IPS-15b (cell line): ENCODE results near the gene MRTFA.

Experiments
- H3K27me3 ChIP-seq: one replicate; pipeline ENCODE4 v1.6.1; 2013; ENCODE audit warnings: low read length; ENCODE audit not compliant: control insufficient read depth, insufficient read depth
- H3K36me3 ChIP-seq: one replicate; pipeline ENCODE4 v1.6.1; 2013; ENCODE audit warnings: low read length; ENCODE audit not compliant: control insufficient read depth, insufficient read depth
- H3K4me1 ChIP-seq: one replicate; pipeline ENCODE4 v1.6.1; 2013; ENCODE audit warnings: mild to moderate bottlenecking, low read length; ENCODE audit not compliant: control insufficient read depth, insufficient read depth
- H3K4me3 ChIP-seq: one replicate; pipeline ENCODE4 v1.5.1; 2013; ENCODE audit warnings: low read depth, low read length
- H3K9ac ChIP-seq: one replicate; pipeline ENCODE4 v1.6.1; 2013; ENCODE audit warnings: low read depth, mild to moderate bottlenecking, low read length
- H3K9me3 ChIP-seq: one replicate; pipeline ENCODE4 v1.6.1; 2013; ENCODE audit warnings: mild to moderate bottlenecking, low read length; ENCODE audit not compliant: control insufficient read depth, insufficient read depth

MRTFA gene

DNA sequence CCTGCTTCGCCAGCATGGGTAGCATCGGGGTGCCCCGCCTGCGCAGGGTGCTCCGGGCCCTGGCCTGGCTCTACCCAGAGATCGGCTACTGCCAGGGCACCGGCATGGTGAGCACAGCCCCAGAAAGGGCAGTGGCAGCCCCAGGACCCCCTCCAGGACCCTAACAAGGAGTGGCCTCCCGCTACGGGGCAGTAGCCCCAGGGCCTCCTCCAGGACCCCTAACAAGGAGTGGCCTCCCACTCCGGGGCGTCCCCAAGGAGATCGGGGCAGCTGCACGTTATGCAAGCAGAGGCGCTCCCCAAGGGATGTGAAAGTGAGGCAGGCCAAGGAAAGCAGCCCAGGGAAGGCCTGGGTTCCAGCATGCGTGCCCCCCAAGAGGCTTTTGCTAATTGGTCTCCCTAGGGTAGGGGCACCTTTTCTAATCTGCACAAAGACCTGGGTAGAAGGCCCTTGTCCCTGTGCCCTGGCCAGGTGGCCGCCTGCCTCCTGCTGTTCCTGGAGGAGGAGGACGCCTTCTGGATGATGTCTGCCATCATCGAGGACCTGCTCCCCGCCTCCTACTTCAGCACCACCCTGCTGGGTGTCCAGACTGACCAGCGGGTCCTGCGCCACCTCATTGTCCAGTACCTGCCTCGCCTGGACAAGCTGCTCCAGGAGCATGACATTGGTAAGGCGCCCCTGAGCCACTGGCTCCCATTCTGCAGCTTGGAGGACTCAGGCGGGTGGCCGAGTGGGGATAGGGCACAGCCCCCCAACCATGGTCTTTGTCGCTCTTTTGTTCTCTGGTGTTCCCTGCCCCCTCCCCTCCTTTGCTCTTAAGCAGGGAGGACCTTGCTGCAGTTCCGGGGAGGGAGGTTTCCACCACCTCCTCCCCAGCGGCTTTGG lies 231.1 kb downstream of the MRTFA start:
- Histone ChIP-seq H3K4me3 (no peak overlapping the region), H3K9ac (no peak overlapping the region), H3K4me1 (no peaks in the 10 kb centered on the region), H3K27me3 (no peaks in the 10 kb centered on the region), H3K36me3 (peaks cover 56% of the 10 kb centered on the region), H3K9me3 (no peaks in the 10 kb centered on the region)

DNA sequence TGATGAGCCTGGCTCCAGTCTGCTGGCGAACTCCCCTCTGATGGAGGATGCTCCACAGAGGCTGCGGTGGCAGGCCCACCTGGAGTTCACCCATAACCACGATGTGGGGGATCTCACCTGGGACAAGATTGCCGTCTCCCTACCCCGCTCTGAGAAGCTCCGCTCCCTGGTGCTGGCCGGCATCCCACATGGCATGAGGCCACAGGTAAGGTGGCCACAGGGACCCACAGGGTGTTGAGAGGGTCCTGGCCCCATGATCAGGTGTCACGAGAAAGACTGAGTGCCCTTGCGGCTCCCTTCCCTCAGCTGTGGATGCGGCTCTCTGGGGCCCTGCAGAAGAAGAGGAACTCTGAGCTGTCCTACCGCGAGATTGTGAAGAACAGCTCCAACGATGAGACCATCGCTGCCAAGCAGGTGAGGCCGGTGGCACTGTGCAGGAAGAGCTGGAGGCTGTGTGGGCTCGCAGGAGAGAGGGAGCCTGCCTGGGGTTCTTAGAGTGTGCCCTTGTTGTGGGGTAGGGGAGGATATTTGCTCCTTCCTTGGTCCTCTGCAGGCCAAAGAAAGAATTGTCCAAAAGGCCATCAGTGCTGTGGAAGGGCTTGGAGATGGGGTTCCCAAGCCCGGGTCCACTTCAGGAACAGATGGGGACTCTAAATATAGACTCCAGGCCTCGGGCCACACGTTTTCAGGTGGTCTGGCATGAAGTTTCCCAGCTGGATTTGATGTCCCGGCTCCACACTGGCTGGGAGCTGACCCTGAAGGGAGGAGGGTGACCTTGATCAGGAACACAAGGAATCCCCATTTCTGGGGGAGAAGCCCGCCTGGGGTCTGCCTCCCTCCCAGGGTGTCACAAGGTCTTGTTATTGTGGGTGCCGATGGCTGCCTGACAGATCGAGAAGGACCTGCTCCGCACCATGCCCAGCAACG lies 232.0 kb downstream of the MRTFA start:
- peaks cover 47% of the 10 kb centered on the region for H3K36me3 ChIP-seq
- no peaks in the 10 kb centered on the region for H3K9me3 ChIP-seq
- H3K27me3 ChIP-seq: no peaks in the 10 kb centered on the region

DNA sequence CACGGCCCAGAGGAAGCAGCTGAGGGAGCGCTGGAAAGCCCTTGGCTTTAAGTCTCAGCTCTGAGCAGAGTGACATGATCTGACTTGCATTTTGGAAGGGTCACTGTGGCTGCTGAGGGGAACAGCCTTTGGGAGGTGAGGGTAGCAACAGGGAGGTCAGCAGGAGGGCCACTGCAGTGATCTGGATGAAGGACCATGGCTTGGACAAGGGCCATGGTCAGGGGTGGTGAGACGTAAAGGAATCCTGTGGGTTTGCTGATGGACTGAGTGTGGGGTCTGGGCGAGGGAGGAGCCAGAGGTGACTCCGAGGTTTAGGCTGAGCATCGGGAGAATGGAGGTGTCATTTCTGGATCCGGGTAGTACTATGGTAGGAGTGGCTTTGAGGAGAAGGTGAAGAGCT lies 232.9 kb downstream of the MRTFA start:
- Histone ChIP-seq H3K4me1 (no peaks in the 10 kb centered on the region), H3K4me3 (no peak overlapping the region), H3K27me3 (no peaks in the 10 kb centered on the region), H3K9me3 (no peaks in the 10 kb centered on the region), H3K9ac (no peak overlapping the region), H3K36me3 (peaks cover 41% of the 10 kb centered on the region)

More for the DNA sequence above, 232.0 kb downstream of the MRTFA start:
- no peak overlapping the region for H3K9ac ChIP-seq
- H3K4me1 ChIP-seq: no peaks in the 10 kb centered on the region
- no peak overlapping the region for H3K4me3 ChIP-seq

DNA sequence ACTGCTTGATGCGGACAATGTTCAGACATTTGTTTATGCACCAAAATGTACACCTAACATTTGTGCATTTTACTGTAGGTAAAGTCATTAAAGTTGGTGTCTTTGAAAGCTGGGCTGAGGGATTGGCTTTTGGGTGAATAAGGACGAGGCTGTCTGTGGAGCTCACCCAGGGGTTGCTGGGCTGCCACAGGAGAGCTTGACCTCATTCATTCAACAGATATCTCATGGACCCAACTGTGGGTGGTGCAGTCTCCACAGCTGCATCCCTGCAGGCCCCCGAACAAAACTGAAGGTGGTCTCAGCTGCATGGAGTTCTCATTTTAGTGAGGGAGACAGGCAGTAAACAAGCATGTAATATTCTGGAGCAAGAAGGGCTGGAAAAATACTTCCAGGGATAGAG lies 233.4 kb downstream of the MRTFA start:
- Histone ChIP-seq H3K36me3 (peaks cover 35% of the 10 kb centered on the region), H3K27me3 (no peaks in the 10 kb centered on the region), H3K4me1 (no peaks in the 10 kb centered on the region), H3K4me3 (no peak overlapping the region), H3K9ac (no peak overlapping the region), H3K9me3 (no peaks in the 10 kb centered on the region)

DNA sequence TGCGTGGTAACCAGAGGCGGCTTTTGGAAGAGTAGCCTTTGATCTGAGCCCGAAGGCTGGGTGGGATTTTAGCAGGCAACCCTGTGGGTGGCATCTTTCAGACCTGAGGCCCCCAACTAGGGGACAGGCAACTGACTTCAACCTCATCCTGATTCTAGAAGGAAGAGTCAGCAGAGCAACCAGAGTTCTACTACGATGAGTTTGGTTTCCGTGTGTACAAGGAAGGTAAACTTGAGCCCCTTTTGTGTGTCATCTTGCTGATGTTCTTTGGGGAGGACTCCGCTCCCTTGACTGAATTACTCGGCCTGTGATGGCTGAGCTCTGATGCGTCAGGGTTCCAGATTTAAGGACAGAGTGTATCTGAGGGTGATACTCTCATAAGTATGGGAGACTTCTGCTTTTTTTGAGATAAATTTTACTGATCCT lies 234.5 kb downstream of the MRTFA start:
- Histone ChIP-seq H3K4me1 (peaks cover 2% of the 10 kb centered on the region), H3K9ac (no peak overlapping the region), H3K4me3 (no peak overlapping the region), H3K36me3 (peaks cover 27% of the 10 kb centered on the region), H3K9me3 (no peaks in the 10 kb centered on the region), H3K27me3 (no peaks in the 10 kb centered on the region)

DNA sequence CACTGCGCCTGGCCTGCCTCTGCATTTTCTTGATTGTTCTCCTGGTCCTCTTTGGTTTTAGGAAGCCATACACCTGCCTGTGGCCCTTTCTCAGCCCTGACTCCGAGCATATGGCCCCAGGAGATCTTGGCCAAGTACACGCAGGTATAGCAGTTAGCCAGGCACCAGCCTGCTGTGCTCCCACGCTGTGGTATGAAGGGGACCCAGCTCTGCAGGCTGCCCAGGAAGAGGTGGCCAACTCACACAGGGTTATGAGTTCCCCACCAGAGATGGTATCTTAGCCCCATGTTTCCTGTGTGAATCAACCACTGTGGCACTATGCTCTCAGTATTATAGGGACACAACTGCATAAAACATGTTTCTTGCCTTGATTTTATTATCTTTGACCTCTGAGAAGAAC lies 235.0 kb downstream of the MRTFA start:
- Histone ChIP-seq H3K4me3 (no peak overlapping the region), H3K9ac (no peak overlapping the region), H3K27me3 (no peaks in the 10 kb centered on the region), H3K4me1 (peaks cover 2% of the 10 kb centered on the region), H3K9me3 (no peaks in the 10 kb centered on the region), H3K36me3 (peaks cover 22% of the 10 kb centered on the region)

DNA sequence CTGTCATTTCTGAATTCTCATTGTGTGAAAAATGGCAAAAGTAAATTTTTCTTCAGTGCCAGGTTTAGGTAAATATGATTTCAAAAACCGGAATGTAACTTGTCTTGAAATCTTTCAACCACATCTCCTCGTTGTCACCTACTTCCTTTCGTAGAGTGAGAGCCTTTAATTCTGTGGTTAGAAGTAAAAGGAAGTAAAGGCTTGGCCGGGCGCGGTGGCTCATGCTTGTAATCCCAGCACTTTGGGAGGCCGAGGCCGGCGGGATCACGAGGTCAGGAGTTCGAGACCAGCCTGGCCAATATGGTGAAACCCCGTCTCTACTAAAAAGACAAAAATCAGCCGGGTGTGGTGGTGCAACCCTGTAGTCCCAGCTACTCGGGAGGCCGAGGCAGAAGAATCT lies 236.4 kb downstream of the MRTFA start:
- no peak overlapping the region for H3K9ac ChIP-seq

DNA sequence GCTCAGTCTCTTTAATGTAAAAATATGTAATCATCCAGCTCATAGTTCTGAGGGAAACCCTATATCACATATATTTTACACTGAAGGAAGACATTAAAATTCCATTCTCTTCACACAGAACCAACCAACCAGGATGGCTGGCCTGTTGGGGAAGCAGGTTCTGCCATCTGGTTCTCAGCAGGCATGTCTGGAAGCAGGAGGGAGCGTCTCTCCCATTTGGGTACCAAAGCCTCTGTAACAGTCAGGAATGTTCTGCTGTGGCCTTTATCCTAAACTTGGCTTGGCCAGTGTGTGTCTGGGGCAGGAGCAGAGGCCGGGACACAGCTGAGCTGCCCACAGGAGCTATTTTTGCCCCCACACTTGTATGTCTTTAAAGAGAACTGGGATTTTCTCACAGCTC lies 236.9 kb downstream of the MRTFA start:
- peaks cover 2% of the 10 kb centered on the region for H3K4me1 ChIP-seq
- no peak overlapping the region for H3K9ac ChIP-seq
- peaks cover 11% of the 10 kb centered on the region for H3K36me3 ChIP-seq
- no peaks in the 10 kb centered on the region for H3K27me3 ChIP-seq
- H3K4me3 ChIP-seq: no peak overlapping the region
- no peaks in the 10 kb centered on the region for H3K9me3 ChIP-seq

More for the DNA sequence above, 236.4 kb downstream of the MRTFA start:
- Histone ChIP-seq H3K4me3 (no peak overlapping the region), H3K4me1 (peaks cover 2% of the 10 kb centered on the region), H3K9me3 (no peaks in the 10 kb centered on the region), H3K27me3 (no peaks in the 10 kb centered on the region), H3K36me3 (peaks cover 15% of the 10 kb centered on the region)

DNA sequence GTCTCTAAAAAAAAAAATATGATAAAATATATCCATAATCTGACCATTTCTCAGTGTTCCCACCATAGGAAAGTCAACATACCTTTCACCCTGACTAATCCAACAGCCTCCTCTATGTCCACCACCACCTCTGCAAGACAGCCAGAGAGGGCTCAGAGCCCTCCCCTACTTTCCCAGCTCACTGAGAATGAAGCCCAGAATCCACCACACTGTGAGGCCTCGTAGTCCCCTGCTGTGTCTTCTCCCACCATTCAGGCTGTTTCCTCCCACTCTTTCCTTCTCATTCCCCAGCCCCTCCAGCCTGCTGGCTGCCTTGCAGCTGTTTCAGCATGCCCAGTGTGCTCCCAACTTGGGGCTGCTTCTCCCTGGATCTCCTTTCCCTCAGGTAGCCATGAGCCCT lies 239.1 kb downstream of the MRTFA start:
- Histone ChIP-seq H3K36me3 (peaks cover 6% of the 10 kb centered on the region), H3K27me3 (no peaks in the 10 kb centered on the region), H3K4me1 (peaks cover 2% of the 10 kb centered on the region), H3K9ac (no peak overlapping the region), H3K9me3 (no peaks in the 10 kb centered on the region), H3K4me3 (no peak overlapping the region)

DNA sequence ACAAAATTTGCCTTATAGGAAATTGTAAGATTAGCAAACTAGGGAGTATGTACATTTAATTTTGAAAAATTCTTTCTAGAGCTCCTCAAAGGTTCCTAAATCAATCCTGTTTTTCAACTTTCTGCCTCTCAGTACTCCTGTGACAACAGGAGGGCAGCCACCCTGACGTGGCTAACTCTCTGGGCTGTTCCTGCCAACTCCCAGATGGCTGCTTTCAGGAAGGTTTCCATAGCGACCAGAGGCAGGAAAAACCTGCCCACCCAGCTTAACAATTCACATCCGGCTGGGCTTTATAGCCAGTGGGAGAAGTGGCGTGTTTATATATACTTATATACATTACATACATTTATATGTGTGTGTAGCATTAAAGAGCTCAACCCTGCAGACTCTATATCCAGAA lies 239.6 kb downstream of the MRTFA start:
- Histone ChIP-seq H3K9ac (no peak overlapping the region), H3K4me1 (peaks cover 2% of the 10 kb centered on the region), H3K27me3 (no peaks in the 10 kb centered on the region), H3K4me3 (no peak overlapping the region), H3K9me3 (no peaks in the 10 kb centered on the region), H3K36me3 (peaks cover 3% of the 10 kb centered on the region)

DNA sequence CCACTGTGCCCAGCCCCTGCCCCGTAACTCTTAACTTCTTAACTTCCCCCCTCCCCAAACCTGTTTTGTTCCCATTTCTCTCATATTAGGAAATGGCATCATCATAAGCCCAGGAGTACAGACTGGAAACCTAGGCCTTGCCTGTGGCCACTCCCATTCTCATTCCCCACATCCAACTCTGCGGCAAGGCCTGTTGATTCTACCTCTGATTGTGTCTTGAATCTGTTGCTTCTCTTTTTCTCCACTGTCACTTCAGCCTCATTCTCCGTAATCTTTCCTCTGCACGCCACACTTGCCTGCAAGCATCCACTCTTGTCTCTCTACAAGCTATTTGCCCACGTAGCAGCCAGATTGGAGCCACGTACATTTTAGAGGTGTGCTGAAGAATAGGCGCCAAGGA lies 240.9 kb downstream of the MRTFA start:
- Histone ChIP-seq H3K9ac (no peak overlapping the region), H3K4me3 (no peak overlapping the region), H3K27me3 (no peaks in the 10 kb centered on the region), H3K4me1 (peaks cover 2% of the 10 kb centered on the region), H3K36me3 (no peaks in the 10 kb centered on the region), H3K9me3 (no peaks in the 10 kb centered on the region)
